DND-41 (cell line): Measurements from ENCODE around the gene SPRED1.

Source experiments
- ATAC-seq: fragments of 200-7000 bp; cut with Tn5 transposase; 3 replicates; pipeline ENCODE4 v1.9.1; 2021; ENCODE audit warnings: low read depth; ENCODE audit not compliant: insufficient read depth
- DNase-seq: peaks from one replicate; pipeline ENCODE4 v3.0.0-alpha.2; 2020
- H2AFZ ChIP-seq: 2 replicates; pipeline ENCODE4 v1.6.0; 2012; ENCODE audit warnings: low read depth, low read length
- H3K27ac ChIP-seq: 2 replicates; pipeline ENCODE4 v1.5.1; 2012; ENCODE audit warnings: low read length, inconsistent platforms
- H3K27me3 ChIP-seq: fragments of 200-600 bp; sonication (generic); 2 replicates; pipeline ENCODE4 v1.6.0; 2012; ENCODE audit warnings: low read length, mild to moderate bottlenecking, inconsistent platforms; ENCODE audit not compliant: insufficient read depth, poor library complexity
- H3K36me3 ChIP-seq: 2 replicates; pipeline ENCODE4 v1.5.1; 2012; ENCODE audit warnings: low read length, inconsistent platforms; ENCODE audit not compliant: insufficient read depth
- H3K4me1 ChIP-seq: 2 replicates; pipeline ENCODE4 v1.5.1; 2012; ENCODE audit warnings: mild to moderate bottlenecking, low read length; ENCODE audit not compliant: insufficient read depth
- H3K4me2 ChIP-seq: 2 replicates; pipeline ENCODE4 v1.6.0; 2012; ENCODE audit warnings: mild to moderate bottlenecking, moderate library complexity, low read length, inconsistent platforms; ENCODE audit not compliant: insufficient read depth
- H3K4me3 ChIP-seq, 2 experiments: fragments of 200-600 bp in 1 of 2; shearing (Covaris generic) in 1 of 2; 2 replicates each; pipeline ENCODE4 v1.5.1; 2012 to 2016; ENCODE audit warnings: inconsistent platforms in 2 of 2, low read length in 2 of 2, mild to moderate bottlenecking in 2 of 2, low read depth in 1 of 2, moderate library complexity in 1 of 2
- H3K79me2 ChIP-seq: 2 replicates; pipeline ENCODE4 v1.6.0; 2012; ENCODE audit warnings: low read length, inconsistent platforms; ENCODE audit not compliant: insufficient read depth
- H3K9ac ChIP-seq: 2 replicates; pipeline ENCODE4 v1.6.0; 2012; ENCODE audit warnings: low read depth, mild to moderate bottlenecking, inconsistent platforms, low read length, moderate library complexity
- H3K9me3 ChIP-seq: 2 replicates; pipeline ENCODE4 v1.5.1; 2012; ENCODE audit warnings: low read length, moderate library complexity, mild to moderate bottlenecking, inconsistent platforms; ENCODE audit not compliant: insufficient read depth, severe bottlenecking
- H4K20me1 ChIP-seq: 2 replicates; pipeline ENCODE4 v1.6.0; 2012; ENCODE audit warnings: low read length; ENCODE audit not compliant: insufficient read depth
- CTCF ChIP-seq: IDR thresholded peaks from 2 replicates; pipeline ENCODE4 v1.5.1; 2012; ENCODE audit warnings: borderline replicate concordance, low read length, moderate library complexity, mild to moderate bottlenecking; ENCODE audit not compliant: poor library complexity, severe bottlenecking; ENCODE audit errors: extremely low read depth
- EZH2 ChIP-seq: IDR thresholded peaks from 3 replicates; pipeline ENCODE4 v1.6.1; 2012; ENCODE audit warnings: borderline replicate concordance, low read depth, mild to moderate bottlenecking, moderate library complexity, low read length, inconsistent platforms; ENCODE audit not compliant: severe bottlenecking

SPRED1 gene

GRCh38 chr15:38252481-38253350 lies at the start of gene SPRED1:
Gene SPRED1, plus strand, starts transcription at chr15:38252836. Its CDS starts 350 bp downstream, at chr15:38253186.
- Histone ChIP-seq H3K4me3 (no peak within 1 kb of the TSS), H3K4me2 (no peak within 1 kb of the TSS), H3K4me1 (no peaks in the 10 kb centered on the region), H2AFZ (no peak within 1 kb of the TSS), H3K36me3 (no peaks in the 10 kb centered on the region), H3K9me3 (no peaks in the 10 kb centered on the region), H3K79me2 (no peaks in the 10 kb centered on the region), H3K27me3 (peaks cover 3% of the 10 kb centered on the region), H4K20me1 (no peaks in the 10 kb centered on the region), H3K9ac (no peak within 1 kb of the TSS), H3K27ac (no peak within 1 kb of the TSS)
- TF ChIP-seq CTCF (no peak), EZH2 (no peak)
- ATAC-seq (no peak), DNase-seq (no peak)

GRCh38 chr15:38205526-38206272 lies 46.9 kb upstream of the SPRED1 start:
- TF ChIP-seq CTCF, result no peak
- TF ChIP-seq EZH2, result no peak
- no peak overlapping the region for H3K4me3 ChIP-seq
- no peaks in the 10 kb centered on the region for H3K27me3 ChIP-seq
- no peak overlapping the region for H3K4me2 ChIP-seq
- no peak for ATAC-seq
- H3K27ac ChIP-seq, result no peak overlapping the region
- no peak overlapping the region for H2AFZ ChIP-seq
- no peaks in the 10 kb centered on the region for H3K36me3 ChIP-seq
- H3K79me2 ChIP-seq, result no peaks in the 10 kb centered on the region
- no peak for DNase-seq
- H3K9me3 ChIP-seq, result no peaks in the 10 kb centered on the region
- H3K4me1 ChIP-seq, result no peaks in the 10 kb centered on the region
- H3K9ac ChIP-seq, result no peak overlapping the region
- H4K20me1 ChIP-seq, result no peaks in the 10 kb centered on the region

- H3K9ac ChIP-seq, result no peak overlapping the region
- H3K4me3 ChIP-seq, result no peak overlapping the region
- no peak overlapping the region for H3K4me2 ChIP-seq
- no peaks in the 10 kb centered on the region for H3K4me1 ChIP-seq
- no peak overlapping the region for H2AFZ ChIP-seq
- no peak overlapping the region for H3K27ac ChIP-seq
- H3K36me3 ChIP-seq, result no peaks in the 10 kb centered on the region
- no peaks in the 10 kb centered on the region for H3K27me3 ChIP-seq
- H4K20me1 ChIP-seq, result no peaks in the 10 kb centered on the region
- TF ChIP-seq EZH2 (no peak), CTCF (no peak)
- DNase-seq, result no peak
- H3K9me3 ChIP-seq, result no peaks in the 10 kb centered on the region
- ATAC-seq, result no peak
- no peaks in the 10 kb centered on the region for H3K79me2 ChIP-seq
Measured at GRCh38 chr15:38207621-38208020, 45.0 kb upstream of the SPRED1 start.
